GM15510 (cell line): ENCODE measurements around the gene CELA3B.

ENCODE experiments used
- POLR2A ChIP-seq: IDR thresholded peaks from 3 replicates; pipeline ENCODE4 v1.6.1; 2011; ENCODE audit warnings: borderline replicate concordance; ENCODE audit not compliant: insufficient read length; ENCODE audit errors: extremely low read depth

CELA3B gene

GRCh38 chr1:21961337-21961736 is 15.5 kb upstream of the CELA3B start:
- TF ChIP-seq POLR2A = no peak

- no peak for TF ChIP-seq POLR2A
Measured at GRCh38 chr1:21961799-21962198, 15.0 kb upstream of the CELA3B start.

- TF ChIP-seq POLR2A = no peak
Measured at GRCh38 chr1:21963477-21964217, 13.2 kb upstream of the CELA3B start.

GRCh38 chr1:21966247-21967000 is 10.4 kb upstream of the CELA3B start:
- TF ChIP-seq POLR2A = no peak

GRCh38 chr1:22001409-22001808 is 24.6 kb downstream of the CELA3B start, which contains the start of gene CELA3A:
TSS of gene CELA3A (plus strand) at chr1:22001657. CDS start at chr1:22001675, 18 bp downstream.
- TF ChIP-seq POLR2A = no peak

GRCh38 chr1:22018583-22019559 is 42.0 kb downstream of the CELA3B start:
- TF ChIP-seq POLR2A = no peak

- TF ChIP-seq POLR2A = no peak
Measured at GRCh38 chr1:22021061-22021460, 44.2 kb downstream of the CELA3B start.

- no peak for TF ChIP-seq POLR2A
Measured at GRCh38 chr1:22024485-22025367, 47.9 kb downstream of the CELA3B start.

- peak; percentile 80 for TF ChIP-seq POLR2A
Measured at GRCh38 chr1:22025368-22026155, 48.7 kb downstream of the CELA3B start.

GRCh38 chr1:22026924-22027289 is 50.1 kb downstream of the CELA3B start:
- no peak for TF ChIP-seq POLR2A

GRCh38 chr1:22030057-22030456 is 53.2 kb downstream of the CELA3B start:
- TF ChIP-seq POLR2A = no peak

- TF ChIP-seq POLR2A = no peak
Measured at GRCh38 chr1:22030473-22030872, 53.7 kb downstream of the CELA3B start.

- TF ChIP-seq POLR2A = no peak
Measured at GRCh38 chr1:22031214-22031962, 54.6 kb downstream of the CELA3B start.

- no peak for TF ChIP-seq POLR2A
Measured at GRCh38 chr1:22037520-22037919, 60.7 kb downstream of the CELA3B start.
